HCT116 (cell line): ENCODE data around the gene CARD16. TPM values are rescaled to one million over a fixed set of nuclear protein-coding genes. Genes with fewer than 3 reads are reported as not detected.
"Not testable (repeated sequence)": the region's sequence is repeated elsewhere in the genome, so short reads cannot be mapped to it uniquely, and the experiment has no call there.

Source experiments
- ATAC-seq: fragments of 200-7000 bp; cut with Tn5 transposase; 2 replicates; pipeline ENCODE4 v1.9.1; 2020; ENCODE audit warnings: mild to moderate bottlenecking, moderate library complexity
- BruUV-seq: library from RNA; stranded (reverse); fragments of 400-500 nt; replicated peaks from 2 replicates; lab custom pipeline; 2021; lab: Mats Ljungman, UMichigan
- CTCF ChIA-PET: fragments of 300-600 bp; sonication (Branson Sonifier 250); formaldehyde crosslinking; loops from one replicate; lab custom pipeline; 2021; ENCODE audit warnings: antibody characterized with exemption; lab: Charles Lee
- POLR2A ChIA-PET: fragments of 300-600, 350-600 bp; sonication (Branson Sonifier 250); formaldehyde crosslinking; loops from one replicate; lab custom pipeline; 2021; ENCODE audit warnings: antibody characterized with exemption; lab: Charles Lee
- RAD21 ChIA-PET, 2 experiments: fragments of 300-600 bp; sonication (Branson Sonifier 250); formaldehyde crosslinking; loops; one replicate each; lab custom pipeline; 2023; ENCODE audit warnings: low total read pairs in 2 of 2; ENCODE audit not compliant: uncharacterized antibody in 2 of 2, unreplicated experiment in 2 of 2, low non-redundant PET in 1 of 2; lab: Charles Lee
- DNase-seq: peaks from one replicate; pipeline ENCODE4 v3.0.0-alpha.2; 2010; ENCODE audit warnings: low read depth, low spot score
- H2AFZ ChIP-seq: fragments of 200-600 bp; shearing (Covaris generic), sonication (generic); 2 replicates; pipeline ENCODE4 v1.6.1; 2017; ENCODE audit warnings: low read depth, mixed run types, mixed read lengths, antibody characterized with exemption, low read length; ENCODE audit not compliant: poor library complexity, severe bottlenecking
- H3K27ac ChIP-seq: 2 replicates; pipeline ENCODE4 v1.5.1; 2012; ENCODE audit warnings: low read depth, low read length
- H3K27me3 ChIP-seq: fragments of 200-600 bp; sonication (generic); 2 replicates; pipeline ENCODE4 v1.6.1; 2016; ENCODE audit warnings: mixed run types, low read length, mixed read lengths; ENCODE audit not compliant: insufficient read depth
- H3K36me3 ChIP-seq, 2 experiments: fragments of 200-500 bp in 1 of 2; fragments of 200-600 bp in 1 of 2; sonication (Bioruptor generic) in 1 of 2; sonication (generic) in 1 of 2; 2 replicates each; pipeline versions ENCODE4 v1.5.1 to v1.6.1; 2014 to 2016; ENCODE audit warnings: low read length in 2 of 2, inconsistent platforms in 1 of 2, mixed read lengths in 1 of 2, mixed run types in 1 of 2; ENCODE audit not compliant: insufficient read depth in 2 of 2, control insufficient read depth in 1 of 2
- H3K4me1 ChIP-seq, 2 experiments: fragments of 200-600 bp in 1 of 2; sonication (generic) in 1 of 2; 2 replicates each; pipeline versions ENCODE4 v1.5.1 to v1.6.1; 2012 to 2017; ENCODE audit warnings: low read length in 2 of 2, inconsistent platforms in 1 of 2, mild to moderate bottlenecking in 1 of 2, mixed read lengths in 1 of 2, mixed run types in 1 of 2, moderate library complexity in 1 of 2; ENCODE audit not compliant: insufficient read depth in 2 of 2, control insufficient read depth in 1 of 2
- H3K4me2 ChIP-seq: fragments of 200-600 bp; sonication (generic); 2 replicates; pipeline ENCODE4 v1.6.1; 2017; ENCODE audit warnings: mixed run types, low read length, mixed read lengths
- H3K4me3 ChIP-seq, 2 experiments: fragments of 200-600 bp in 1 of 2; sonication (generic) in 1 of 2; replicated peaks in 1 of 2; 2 replicates each; pipeline ENCODE4 v1.5.1; 2011 to 2016; ENCODE audit warnings: low read length in 2 of 2, control low read depth in 1 of 2, low read depth in 1 of 2, mild to moderate bottlenecking in 1 of 2, mixed read lengths in 1 of 2, mixed run types in 1 of 2
- H3K79me2 ChIP-seq: fragments of 200-600 bp; sonication (generic); 2 replicates; pipeline ENCODE4 v1.6.1; 2017; ENCODE audit warnings: mild to moderate bottlenecking, mixed run types, low read length, moderate library complexity, mixed read lengths; ENCODE audit not compliant: insufficient read depth
- H3K9ac ChIP-seq: fragments of 200-600 bp; sonication (generic); 2 replicates; pipeline ENCODE4 v1.6.1; 2016; ENCODE audit warnings: low read length, mixed read lengths
- H3K9me2 ChIP-seq: fragments of 200-600 bp; sonication (generic), shearing (Covaris generic); 2 replicates; pipeline ENCODE4 v1.6.1; 2017; ENCODE audit warnings: mixed run types, mild to moderate bottlenecking, moderate library complexity; ENCODE audit not compliant: insufficient read depth
- H3K9me3 ChIP-seq, 2 experiments: fragments of 200-500 bp in 1 of 2; fragments of 200-600 bp in 1 of 2; sonication (Bioruptor generic) in 1 of 2; sonication (generic) in 1 of 2; 2 replicates each; pipeline ENCODE4 v1.6.1; 2014 to 2017; ENCODE audit warnings: low read length in 2 of 2, mixed read lengths in 2 of 2, inconsistent platforms in 1 of 2, low read depth in 1 of 2, mild to moderate bottlenecking in 1 of 2, mixed run types in 1 of 2, moderate library complexity in 1 of 2; ENCODE audit not compliant: control insufficient read depth in 1 of 2, insufficient read depth in 1 of 2
- H4K20me1 ChIP-seq: fragments of 200-600 bp; sonication (generic), shearing (Covaris generic); 2 replicates; pipeline ENCODE4 v1.6.1; 2017; ENCODE audit warnings: mixed run types, mild to moderate bottlenecking, moderate library complexity; ENCODE audit not compliant: insufficient read depth
- CEBPB ChIP-seq: IDR thresholded peaks from 2 replicates; pipeline ENCODE4 v1.6.1; 2012; ENCODE audit warnings: low read depth
- EGR1 ChIP-seq: IDR thresholded peaks from 2 replicates; pipeline ENCODE4 v1.6.1; 2012; ENCODE audit warnings: low read depth
- JUND ChIP-seq: IDR thresholded peaks from 2 replicates; pipeline ENCODE4 v1.6.1; 2012
- RAD21 ChIP-seq: IDR thresholded peaks from 2 replicates; pipeline ENCODE4 v1.6.1; 2012; ENCODE audit warnings: low read depth, mild to moderate bottlenecking
- SIN3A ChIP-seq: IDR thresholded peaks from 2 replicates; pipeline ENCODE4 v1.6.1; 2012; ENCODE audit warnings: low read depth
- SRF ChIP-seq: IDR thresholded peaks from 2 replicates; pipeline ENCODE4 v1.6.1; 2012; ENCODE audit warnings: low read depth
- YY1 ChIP-seq: IDR thresholded peaks from 2 replicates; pipeline ENCODE4 v1.6.1; 2011; ENCODE audit warnings: low read length, low read depth, moderate library complexity, mild to moderate bottlenecking; ENCODE audit not compliant: insufficient replicate concordance; ENCODE audit errors: extremely low read depth
- intact Hi-C: fragments of 100-400 bp; cut with micrococcal nuclease; formaldehyde crosslinking; loops from 2 replicates; pipeline ENCODE4 v1.10.0; 2022
- total RNA-seq: library from RNA; stranded (reverse); gene quantifications from one replicate; pipeline ENCODE4 v1.2.1, GENCODE V29; 2021; ENCODE audit not compliant: unreplicated experiment
- TF ChIP-seq, protein P1 (sequence below): IDR thresholded peaks from 2 replicates; pipeline ENCODE4 v1.6.1; 2011; ENCODE audit warnings: mild to moderate bottlenecking, low read length, moderate library complexity; ENCODE audit not compliant: insufficient replicate concordance; ENCODE audit errors: extremely low read depth
- TF ChIP-seq, protein P2 (sequence below): IDR thresholded peaks from 2 replicates; pipeline ENCODE4 v1.6.1; 2012; ENCODE audit warnings: low read depth
- TF ChIP-seq, protein P3 (sequence below): IDR thresholded peaks from 2 replicates; pipeline ENCODE4 v1.6.1; 2012
- TF ChIP-seq, protein P4 (sequence below): IDR thresholded peaks from 2 replicates; pipeline ENCODE4 v1.6.1; 2012

CARD16 gene
- total RNA-seq, 1 experiment from 2014 or later = not detected

DNA sequence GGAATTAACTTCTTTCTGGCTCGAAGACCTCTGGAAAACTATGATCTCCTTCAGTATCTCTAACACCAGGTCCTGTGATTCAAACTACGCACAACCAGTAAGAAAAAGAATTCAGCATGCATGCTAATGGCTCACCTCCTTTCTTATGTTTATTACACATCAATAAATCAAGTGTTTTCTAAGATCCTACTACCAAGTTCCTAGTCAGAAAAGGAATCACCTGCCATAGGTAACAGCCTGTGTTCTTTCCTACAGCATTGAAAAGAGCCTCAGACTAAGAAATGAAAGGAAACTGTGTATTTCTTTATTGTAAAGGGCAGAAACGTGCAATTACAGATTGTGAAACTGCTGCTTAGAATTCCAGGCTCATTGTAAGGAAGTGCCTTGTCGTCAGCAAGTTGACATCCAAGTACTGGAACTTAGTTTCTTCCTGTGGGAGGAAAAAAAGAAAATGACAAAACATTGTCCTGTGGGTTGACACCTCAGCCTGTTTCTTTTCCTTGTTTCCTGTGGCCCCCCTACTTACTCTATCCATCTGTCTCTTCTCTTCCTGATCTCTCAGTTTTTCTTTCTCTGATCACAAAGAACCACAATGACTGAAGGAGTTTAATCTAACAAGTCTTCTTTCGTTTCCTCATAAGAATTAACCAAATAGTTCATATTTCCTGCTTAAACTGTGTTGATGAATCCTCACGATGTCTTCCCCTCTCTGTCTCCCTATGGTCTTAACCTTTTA is 35.2 kb upstream of the CARD16 start:
- H3K27ac ChIP-seq, H3K4me1 ChIP-seq, H3K4me3 ChIP-seq, H3K9me2 ChIP-seq, H3K4me2 ChIP-seq, H3K79me2 ChIP-seq, ATAC-seq, POLR2A ChIA-PET, intact Hi-C loops, H3K9me3 ChIP-seq, H4K20me1 ChIP-seq, DNase-seq, RAD21 ChIA-PET, H2AFZ ChIP-seq, H3K9ac ChIP-seq, H3K36me3 ChIP-seq, BruUV-seq, H3K27me3 ChIP-seq, CTCF ChIA-PET: not testable (repeated sequence)

DNA sequence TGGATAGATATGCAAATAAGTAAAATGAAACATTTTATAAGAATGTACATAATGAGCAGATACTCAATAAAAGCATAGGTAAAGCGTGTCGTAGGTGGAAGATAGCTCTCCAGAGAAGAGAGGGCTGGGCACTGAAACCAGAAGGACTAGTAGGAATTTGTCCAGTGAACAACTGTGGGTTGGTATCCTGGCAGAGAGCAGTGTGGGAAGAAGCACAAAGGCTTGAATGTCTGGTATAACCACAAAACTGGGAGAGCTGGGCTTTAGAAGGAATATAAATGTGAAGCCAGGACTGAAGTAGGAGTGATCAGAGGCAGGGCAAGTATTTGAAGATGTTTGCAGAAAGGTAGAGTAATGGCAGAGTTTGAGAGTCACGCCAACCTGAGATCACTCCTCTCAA is 33.1 kb upstream of the CARD16 start:
- H3K9me2 ChIP-seq = no peaks in the 10 kb centered on the region
- H3K4me2 ChIP-seq = no peak overlapping the region
- no peak for DNase-seq
- BruUV-seq = no TSS peak
- H3K36me3 ChIP-seq = no peaks in the 10 kb centered on the region
- H3K4me1 ChIP-seq = no peaks in the 10 kb centered on the region
- no peaks in the 10 kb centered on the region for H3K9me3 ChIP-seq
- H3K27me3 ChIP-seq = no peaks in the 10 kb centered on the region
- no peaks in the 10 kb centered on the region for H4K20me1 ChIP-seq
- H3K79me2 ChIP-seq = no peaks in the 10 kb centered on the region
- no peak overlapping the region for H3K4me3 ChIP-seq
- POLR2A ChIA-PET = no interaction called here
- no peak for ATAC-seq
- H3K27ac ChIP-seq = no peak overlapping the region
- RAD21 ChIA-PET = no interaction called here
- H3K9ac ChIP-seq = no peak overlapping the region
- no peak overlapping the region for H2AFZ ChIP-seq
- CTCF ChIA-PET = no interaction called here
- intact Hi-C loops = no loop called here
- TF ChIP-seq CEBPB = no peak
- TF ChIP-seq, protein P1, sequence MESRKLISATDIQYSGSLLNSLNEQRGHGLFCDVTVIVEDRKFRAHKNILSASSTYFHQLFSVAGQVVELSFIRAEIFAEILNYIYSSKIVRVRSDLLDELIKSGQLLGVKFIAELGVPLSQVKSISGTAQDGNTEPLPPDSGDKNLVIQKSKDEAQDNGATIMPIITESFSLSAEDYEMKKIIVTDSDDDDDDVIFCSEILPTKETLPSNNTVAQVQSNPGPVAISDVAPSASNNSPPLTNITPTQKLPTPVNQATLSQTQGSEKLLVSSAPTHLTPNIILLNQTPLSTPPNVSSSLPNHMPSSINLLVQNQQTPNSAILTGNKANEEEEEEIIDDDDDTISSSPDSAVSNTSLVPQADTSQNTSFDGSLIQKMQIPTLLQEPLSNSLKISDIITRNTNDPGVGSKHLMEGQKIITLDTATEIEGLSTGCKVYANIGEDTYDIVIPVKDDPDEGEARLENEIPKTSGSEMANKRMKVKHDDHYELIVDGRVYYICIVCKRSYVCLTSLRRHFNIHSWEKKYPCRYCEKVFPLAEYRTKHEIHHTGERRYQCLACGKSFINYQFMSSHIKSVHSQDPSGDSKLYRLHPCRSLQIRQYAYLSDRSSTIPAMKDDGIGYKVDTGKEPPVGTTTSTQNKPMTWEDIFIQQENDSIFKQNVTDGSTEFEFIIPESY = no peak
- no peak for TF ChIP-seq EGR1
- TF ChIP-seq, protein P2, sequence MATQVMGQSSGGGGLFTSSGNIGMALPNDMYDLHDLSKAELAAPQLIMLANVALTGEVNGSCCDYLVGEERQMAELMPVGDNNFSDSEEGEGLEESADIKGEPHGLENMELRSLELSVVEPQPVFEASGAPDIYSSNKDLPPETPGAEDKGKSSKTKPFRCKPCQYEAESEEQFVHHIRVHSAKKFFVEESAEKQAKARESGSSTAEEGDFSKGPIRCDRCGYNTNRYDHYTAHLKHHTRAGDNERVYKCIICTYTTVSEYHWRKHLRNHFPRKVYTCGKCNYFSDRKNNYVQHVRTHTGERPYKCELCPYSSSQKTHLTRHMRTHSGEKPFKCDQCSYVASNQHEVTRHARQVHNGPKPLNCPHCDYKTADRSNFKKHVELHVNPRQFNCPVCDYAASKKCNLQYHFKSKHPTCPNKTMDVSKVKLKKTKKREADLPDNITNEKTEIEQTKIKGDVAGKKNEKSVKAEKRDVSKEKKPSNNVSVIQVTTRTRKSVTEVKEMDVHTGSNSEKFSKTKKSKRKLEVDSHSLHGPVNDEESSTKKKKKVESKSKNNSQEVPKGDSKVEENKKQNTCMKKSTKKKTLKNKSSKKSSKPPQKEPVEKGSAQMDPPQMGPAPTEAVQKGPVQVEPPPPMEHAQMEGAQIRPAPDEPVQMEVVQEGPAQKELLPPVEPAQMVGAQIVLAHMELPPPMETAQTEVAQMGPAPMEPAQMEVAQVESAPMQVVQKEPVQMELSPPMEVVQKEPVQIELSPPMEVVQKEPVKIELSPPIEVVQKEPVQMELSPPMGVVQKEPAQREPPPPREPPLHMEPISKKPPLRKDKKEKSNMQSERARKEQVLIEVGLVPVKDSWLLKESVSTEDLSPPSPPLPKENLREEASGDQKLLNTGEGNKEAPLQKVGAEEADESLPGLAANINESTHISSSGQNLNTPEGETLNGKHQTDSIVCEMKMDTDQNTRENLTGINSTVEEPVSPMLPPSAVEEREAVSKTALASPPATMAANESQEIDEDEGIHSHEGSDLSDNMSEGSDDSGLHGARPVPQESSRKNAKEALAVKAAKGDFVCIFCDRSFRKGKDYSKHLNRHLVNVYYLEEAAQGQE = no peak
- no peak for TF ChIP-seq YY1
- TF ChIP-seq SIN3A = no peak
- TF ChIP-seq, protein P3, sequence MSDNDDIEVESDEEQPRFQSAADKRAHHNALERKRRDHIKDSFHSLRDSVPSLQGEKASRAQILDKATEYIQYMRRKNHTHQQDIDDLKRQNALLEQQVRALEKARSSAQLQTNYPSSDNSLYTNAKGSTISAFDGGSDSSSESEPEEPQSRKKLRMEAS = no peak
- TF ChIP-seq, protein P4, sequence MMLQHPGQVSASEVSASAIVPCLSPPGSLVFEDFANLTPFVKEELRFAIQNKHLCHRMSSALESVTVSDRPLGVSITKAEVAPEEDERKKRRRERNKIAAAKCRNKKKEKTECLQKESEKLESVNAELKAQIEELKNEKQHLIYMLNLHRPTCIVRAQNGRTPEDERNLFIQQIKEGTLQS = no peak
- no peak for TF ChIP-seq SRF
- no peak for TF ChIP-seq JUND
- no peak for TF ChIP-seq RAD21
